NOMO-1 treated with dmso at 0.1 percent for 144 hours (cell line): ENCODE measurements around the gene DBH.

Experiments used
- DNase-seq: peaks from one replicate; lab custom pipeline; 2025; ENCODE audit not compliant: unreplicated experiment; lab: John Stamatoyannopoulos, UW

Gene DBH

GRCh38 chr9:133635533-133636531 lies at the start of gene DBH:
Gene DBH (plus strand): TSS chr9:133636363. CDS start chr9:133636372, 9 bp downstream.
- no peak for DNase-seq

- DNase-seq = no peak
Observed at GRCh38 chr9:133587051-133587450, 49.1 kb upstream of the DBH start.

DNA sequence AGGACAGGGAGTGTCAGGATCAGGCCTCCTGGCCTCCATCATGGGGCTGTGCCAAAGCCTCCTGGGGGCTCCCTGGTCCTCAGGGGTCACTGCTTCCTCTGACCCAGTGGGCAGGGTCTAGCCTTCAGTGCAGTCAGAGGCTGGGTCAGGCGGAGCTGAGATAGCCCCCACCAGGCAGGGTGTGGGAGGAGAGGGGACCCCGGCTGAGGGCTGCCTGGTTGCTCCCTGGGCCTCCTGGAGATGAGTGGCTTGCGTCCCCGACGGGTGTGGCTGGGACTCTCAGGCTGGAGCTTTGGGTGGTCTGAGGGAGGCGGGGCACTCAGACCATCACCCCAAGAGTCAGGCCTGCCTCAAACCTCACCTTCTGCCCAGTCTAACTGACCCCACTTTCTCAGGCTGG lies 48.7 kb upstream of the DBH start:
- DNase-seq = no peak

- no peak for DNase-seq
Observed at GRCh38 chr9:133589454-133590227, 46.5 kb upstream of the DBH start.

GRCh38 chr9:133590231-133590855 lies 45.8 kb upstream of the DBH start:
- DNase-seq = no peak

- no peak for DNase-seq
Observed at GRCh38 chr9:133591116-133591910, 44.9 kb upstream of the DBH start.

GRCh38 chr9:133591985-133592384 lies 44.2 kb upstream of the DBH start:
- DNase-seq = no peak

GRCh38 chr9:133592731-133593409 lies 43.3 kb upstream of the DBH start:
- no peak for DNase-seq

GRCh38 chr9:133593587-133594253 lies 42.4 kb upstream of the DBH start:
- DNase-seq = no peak

GRCh38 chr9:133594310-133594709 lies 41.9 kb upstream of the DBH start:
- no peak for DNase-seq

DNA sequence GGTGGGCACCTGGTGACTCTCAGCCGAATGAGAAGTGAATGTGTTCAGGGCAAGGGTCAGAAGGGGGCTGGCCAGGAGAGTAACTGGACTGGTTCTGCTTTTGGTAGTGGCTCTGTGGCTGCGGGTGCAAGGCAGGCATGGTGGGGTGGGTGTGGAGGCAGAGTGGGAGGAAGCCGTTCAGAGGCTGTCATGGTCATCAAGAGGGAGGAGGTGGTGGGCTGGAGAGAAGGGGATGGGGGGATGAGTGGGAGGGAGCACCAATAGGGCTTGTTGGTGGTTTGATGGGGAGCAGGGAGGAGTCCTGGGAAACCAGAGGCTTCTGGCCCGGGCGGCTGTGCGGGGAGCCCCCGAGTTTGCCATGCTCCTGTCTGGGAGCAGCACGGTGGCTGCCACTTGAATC lies 40.3 kb upstream of the DBH start:
- no peak for DNase-seq

DNA sequence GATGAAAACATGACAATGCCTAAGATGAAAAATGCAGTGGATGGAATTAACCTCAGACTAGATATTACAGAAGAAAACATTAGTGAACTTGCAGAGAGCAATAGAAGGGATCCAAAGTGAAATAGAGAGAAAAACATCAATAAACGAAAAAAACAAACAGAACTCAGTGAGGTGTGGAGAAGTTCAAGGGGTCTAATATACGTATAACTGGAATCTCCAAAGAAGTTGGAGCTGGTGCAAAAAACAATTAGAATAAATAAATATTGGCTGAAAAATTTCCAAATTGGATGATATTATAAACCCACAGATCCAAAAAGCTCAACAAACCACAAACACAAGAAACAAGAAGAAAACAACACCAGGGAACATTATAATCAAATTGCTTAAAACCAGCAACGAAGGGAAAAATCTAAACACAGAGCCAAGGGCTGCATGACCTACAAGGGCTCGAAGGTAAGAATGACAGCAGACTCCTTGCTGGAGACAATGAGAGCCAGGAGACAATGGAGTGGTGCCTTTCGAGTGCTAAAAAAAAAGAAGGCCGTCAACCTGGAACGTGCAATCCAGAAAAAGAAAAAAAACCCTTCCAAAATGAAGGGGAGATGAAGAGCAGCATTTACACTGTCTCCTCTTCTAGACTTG lies 38.7 kb upstream of the DBH start:
- no peak for DNase-seq

- DNase-seq = no peak
Observed at GRCh38 chr9:133598978-133599377, 37.2 kb upstream of the DBH start.

DNA sequence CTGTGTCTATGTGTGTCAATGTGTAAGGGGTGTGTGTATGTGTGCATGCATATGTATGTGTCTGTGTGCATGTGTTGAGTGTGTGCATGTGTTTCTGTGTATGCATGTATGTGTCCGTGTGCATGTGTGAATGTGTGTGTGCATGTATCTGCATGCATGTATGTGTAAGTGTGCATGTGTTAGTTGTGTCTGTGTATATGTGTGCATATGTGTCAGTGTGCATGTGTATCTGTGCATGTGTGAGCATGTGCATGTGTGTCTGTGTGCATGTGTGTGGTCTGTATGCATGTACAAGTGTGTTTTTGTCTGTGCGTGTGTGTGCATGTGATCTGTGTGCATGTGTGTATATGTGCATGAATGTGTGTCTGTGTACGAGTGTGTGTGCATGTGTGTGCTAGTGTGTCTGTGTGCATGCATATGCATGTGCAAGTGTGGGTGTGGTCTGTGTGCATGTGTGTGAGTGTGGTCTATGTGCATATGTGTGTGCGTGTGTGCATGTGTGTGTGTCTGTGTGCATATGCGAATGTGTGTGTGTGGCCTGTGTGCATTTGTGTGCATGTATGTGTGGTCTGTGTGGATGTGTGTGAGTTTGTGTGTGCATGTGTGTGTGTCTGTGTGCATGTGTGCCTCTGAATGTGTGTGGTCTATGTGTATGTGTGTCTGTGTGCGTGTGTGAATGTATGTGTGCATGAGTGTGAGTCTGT lies 36.5 kb upstream of the DBH start:
- DNase-seq = no peak

GRCh38 chr9:133600739-133601138 lies 35.4 kb upstream of the DBH start:
- DNase-seq = no peak

GRCh38 chr9:133601746-133602145 lies 34.4 kb upstream of the DBH start:
- no peak for DNase-seq

- DNase-seq = no peak
Observed at GRCh38 chr9:133602277-133602676, 33.9 kb upstream of the DBH start.

DNA sequence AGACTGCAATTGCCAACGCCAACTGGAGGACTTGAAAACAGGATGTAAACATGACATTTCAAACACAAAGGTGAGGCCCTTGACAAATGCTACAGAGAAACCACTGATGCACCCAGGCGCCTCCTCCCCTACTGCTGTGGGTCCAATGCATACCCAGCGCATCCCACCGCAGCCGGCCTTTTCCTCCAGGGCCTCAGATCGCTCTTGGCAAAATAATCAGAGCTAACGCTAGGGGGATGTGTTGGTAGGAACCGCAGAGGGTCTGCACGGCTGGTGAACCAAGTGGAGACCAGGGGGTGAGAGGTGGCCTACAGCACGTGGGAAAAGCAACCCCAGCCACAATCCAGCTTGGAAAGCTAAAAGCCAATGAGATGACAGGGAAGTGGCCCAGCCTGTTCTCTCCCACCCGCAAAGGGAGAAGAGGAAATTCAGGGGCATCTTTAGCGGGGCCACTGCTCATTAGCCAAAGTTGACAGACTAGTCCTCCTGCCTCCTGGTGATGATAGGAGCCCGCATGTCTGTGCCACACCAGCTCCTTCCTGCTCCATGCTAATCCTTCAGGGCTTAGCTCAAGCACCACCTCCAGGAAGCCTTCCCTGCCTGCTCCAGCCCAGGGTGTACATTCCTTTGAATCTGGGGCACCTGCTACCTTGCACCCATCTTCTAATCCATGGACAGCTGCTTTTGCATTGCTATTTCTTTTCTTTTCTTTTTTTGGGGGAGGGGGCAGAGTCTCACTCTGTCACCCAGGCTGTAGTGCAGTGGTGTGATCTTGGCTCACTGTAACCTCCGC lies 32.8 kb upstream of the DBH start:
- no peak for DNase-seq
